ENCODE results near the gene ELF1. TPM values are rescaled to one million over a fixed set of nuclear protein-coding genes. Genes with fewer than 3 reads are reported as not detected.
"Not testable (repeated sequence)": the region's sequence is repeated elsewhere in the genome, so short reads cannot be mapped to it uniquely, and the experiment has no call there.

Gene ELF1
- total and polyA plus RNA-seq, 11 donors: 7.7 to 75.4 (median 33.5) TPM

GRCh38 chr13:40979232-40979631 lies 39.9 kb downstream of the ELF1 start:
- peaks cover 0 to 8% (median 0%) of the 10 kb centered on the region in 9 donors for H3K36me3 ChIP-seq
- peaks cover 16 to 95% (median 62%) of the 10 kb centered on the region in 12 donors for H3K4me1 ChIP-seq
- intact Hi-C loops (cut with DNase I): loop anchor here in 2 of 10 donors (10.0 kb wide), 1 partner anchor 76 kb away; no protein-coding TSS in a partner anchor
- peak overlapping the region in 10 of 12 donors; percentile 5 to 57 (median 46) for H3K4me3 ChIP-seq
- ATAC-seq (no peak), DNase-seq (no peak)
- H3K9me3 ChIP-seq: no peaks in the 10 kb centered on the region
- TF ChIP-seq POLR2A (IDR thresholded peaks at IDR 0.05) (no peak), CTCF (IDR thresholded peaks at IDR 0.05) (no peak)
- 81 to 94% (median 85%) methylated on average over 3 of the region's 3 CpGs for WGBS, 4 donors
- H3K27me3 ChIP-seq: no peaks in the 10 kb centered on the region
- peak overlapping the region in 2 of 12 donors; percentile 4 to 95 for H3K27ac ChIP-seq

- H3K9me3 ChIP-seq, H3K36me3 ChIP-seq, ATAC-seq, H3K27me3 ChIP-seq, DNase-seq: not testable (repeated sequence)
- intact Hi-C loops (cut with DNase I): loop anchor here in 2 of 10 donors (10.0 kb wide), 1 partner anchor 77 kb away; no protein-coding TSS in a partner anchor
- peak overlapping the region in 3 of 12 donors; percentile 22 to 57 (median 56) for H3K4me3 ChIP-seq
- H3K4me1 ChIP-seq: peaks cover 11 to 95% (median 62%) of the 10 kb centered on the region in 12 donors
- WGBS, 4 donors: 80 to 90% (median 88%) methylated on average over 6 of the region's 6 CpGs
- H3K27ac ChIP-seq: peak overlapping the region in 1 of 12 donors; percentile 4
Observed at GRCh38 chr13:40978109-40978508, 41.0 kb downstream of the ELF1 start.

- H3K27ac ChIP-seq: no peak overlapping the region
- TF ChIP-seq POLR2A (IDR thresholded peaks at IDR 0.05) (no peak), CTCF (IDR thresholded peaks at IDR 0.05) (no peak)
- peaks cover 11 to 100% (median 77%) of the 10 kb centered on the region in 12 donors for H3K4me1 ChIP-seq
- no peaks in the 10 kb centered on the region for H3K27me3 ChIP-seq
- intact Hi-C loops (cut with DNase I): loop anchor here in 2 of 10 donors (10.0 kb wide), 1 partner anchor 79 kb away; no protein-coding TSS in a partner anchor
- H3K36me3 ChIP-seq: peaks cover 0 to 8% (median 0%) of the 10 kb centered on the region in 9 donors
- no peak for ATAC-seq
- no peaks in the 10 kb centered on the region for H3K9me3 ChIP-seq
- H3K4me3 ChIP-seq: no peak overlapping the region
- no peak for DNase-seq
Observed at GRCh38 chr13:40975441-40975840, 43.7 kb downstream of the ELF1 start.

GRCh38 chr13:40974460-40975407 lies 44.4 kb downstream of the ELF1 start:
- no peaks in the 10 kb centered on the region for H3K27me3 ChIP-seq
- intact Hi-C loops (cut with DNase I): loop anchor here in 2 of 10 donors (10.0 kb wide), 1 partner anchor 80 kb away; no protein-coding TSS in a partner anchor
- DNase-seq (no peak), ATAC-seq (peak; percentile 15 to 83 (median 67))
- no peaks in the 10 kb centered on the region for H3K9me3 ChIP-seq
- H3K27ac ChIP-seq: peak overlapping the region in 1 of 12 donors; percentile 27
- peaks cover 0 to 8% (median 0%) of the 10 kb centered on the region in 9 donors for H3K36me3 ChIP-seq
- no peak overlapping the region for H3K4me3 ChIP-seq
- peaks cover 11 to 100% (median 79%) of the 10 kb centered on the region in 12 donors for H3K4me1 ChIP-seq
- TF ChIP-seq POLR2A (IDR thresholded peaks at IDR 0.05) (no peak), CTCF (IDR thresholded peaks at IDR 0.05) (peak in 11 of 12 donors; percentile 10 to 53 (median 39))
- 48 to 58% (median 54%) methylated on average over 4 of the region's 4 CpGs for WGBS, 4 donors
